Gastrocnemius medialis (tissue), 4 donors: ENCODE measurements around the gene SLC25A23.

Experiments
- POLR2A ChIP-seq, 2 donors: fragments of 450-650 bp; IDR thresholded peaks; one replicate each; pipeline ENCODE4 v1.6.1; 2017; ENCODE audit warnings: antibody characterized with exemption in 2 of 2, mild to moderate bottlenecking in 2 of 2, moderate library complexity in 2 of 2
- TF ChIP-seq, protein P1 (sequence below), 5 experiments: fragments of 450-650 bp in 3 of 5; fragments of 200-600 bp in 2 of 5; sonication (generic) in 2 of 5; IDR thresholded peaks in 4 of 5; conservative IDR thresholded peaks in 1 of 5; 1 replicate in 4 of 5; 2 replicates in 1 of 5; pipeline ENCODE4 v1.5.1; 2016 to 2019; ENCODE audit warnings: antibody characterized with exemption in 5 of 5, mild to moderate bottlenecking in 3 of 5, moderate library complexity in 3 of 5

DNA sequence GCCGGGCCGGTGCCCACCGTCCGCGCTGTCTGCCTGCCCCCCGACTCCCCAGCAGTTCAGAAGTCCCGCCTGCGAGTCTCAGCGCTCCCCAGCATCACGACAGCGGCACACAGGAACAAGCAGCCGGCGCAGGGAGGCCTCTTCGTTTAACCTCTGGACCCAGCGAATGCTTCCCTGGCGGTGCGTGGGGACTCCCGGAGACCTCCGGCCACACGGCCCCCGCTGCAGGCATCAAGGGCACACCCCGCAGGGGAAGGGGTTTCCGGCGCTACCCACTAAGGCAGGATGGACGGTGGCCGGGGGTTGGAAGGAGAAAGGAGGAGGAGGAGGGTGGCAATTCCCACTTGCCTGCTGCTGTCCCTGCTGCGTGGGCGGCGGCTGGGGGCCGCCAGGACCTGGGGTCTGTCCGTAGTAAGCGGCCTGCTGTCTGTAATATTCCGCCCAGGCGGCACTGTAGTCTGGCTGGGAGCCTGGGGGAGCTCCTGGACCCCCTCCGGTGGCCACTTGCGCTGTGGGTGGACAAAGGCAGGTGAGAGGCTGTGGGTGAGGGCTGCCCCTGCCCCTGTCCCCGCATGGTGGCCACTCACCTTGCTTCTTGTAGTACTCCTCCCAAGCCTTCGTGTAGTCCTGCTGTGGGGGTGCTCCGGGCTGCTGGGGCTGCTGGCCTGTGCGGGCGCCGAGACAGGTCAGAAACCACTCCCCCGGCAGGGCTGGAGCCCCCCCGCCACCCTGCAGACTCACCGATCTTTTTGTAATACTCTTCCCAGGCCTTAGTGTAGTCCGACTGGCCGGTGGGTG, 44.6 kb downstream of the SLC25A23 start:
- TF ChIP-seq, protein P1, sequence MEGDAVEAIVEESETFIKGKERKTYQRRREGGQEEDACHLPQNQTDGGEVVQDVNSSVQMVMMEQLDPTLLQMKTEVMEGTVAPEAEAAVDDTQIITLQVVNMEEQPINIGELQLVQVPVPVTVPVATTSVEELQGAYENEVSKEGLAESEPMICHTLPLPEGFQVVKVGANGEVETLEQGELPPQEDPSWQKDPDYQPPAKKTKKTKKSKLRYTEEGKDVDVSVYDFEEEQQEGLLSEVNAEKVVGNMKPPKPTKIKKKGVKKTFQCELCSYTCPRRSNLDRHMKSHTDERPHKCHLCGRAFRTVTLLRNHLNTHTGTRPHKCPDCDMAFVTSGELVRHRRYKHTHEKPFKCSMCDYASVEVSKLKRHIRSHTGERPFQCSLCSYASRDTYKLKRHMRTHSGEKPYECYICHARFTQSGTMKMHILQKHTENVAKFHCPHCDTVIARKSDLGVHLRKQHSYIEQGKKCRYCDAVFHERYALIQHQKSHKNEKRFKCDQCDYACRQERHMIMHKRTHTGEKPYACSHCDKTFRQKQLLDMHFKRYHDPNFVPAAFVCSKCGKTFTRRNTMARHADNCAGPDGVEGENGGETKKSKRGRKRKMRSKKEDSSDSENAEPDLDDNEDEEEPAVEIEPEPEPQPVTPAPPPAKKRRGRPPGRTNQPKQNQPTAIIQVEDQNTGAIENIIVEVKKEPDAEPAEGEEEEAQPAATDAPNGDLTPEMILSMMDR (IDR thresholded peaks at IDR 0.05 in 4 of 5, conservative IDR thresholded peaks at IDR 0.05 in 1 of 5) = no peak
- no peak for TF ChIP-seq POLR2A (IDR thresholded peaks at IDR 0.05)
